GM12874 (cell line): Measurements from ENCODE around the gene AMHR2.

Experiments
- CTCF ChIP-seq: IDR thresholded peaks from 2 replicates; pipeline ENCODE4 v1.5.1; 2011; ENCODE audit warnings: low read depth, mild to moderate bottlenecking, control low read depth, low read length, moderate library complexity; ENCODE audit not compliant: insufficient read depth

AMHR2 gene

GRCh38 chr12:53380794-53381730 is 42.6 kb upstream of the AMHR2 start:
- no peak for TF ChIP-seq CTCF

GRCh38 chr12:53381731-53382630 is 41.7 kb upstream of the AMHR2 start:
- peak; percentile 58 for TF ChIP-seq CTCF

GRCh38 chr12:53383258-53383657 is 40.4 kb upstream of the AMHR2 start:
- TF ChIP-seq CTCF, result no peak

- TF ChIP-seq CTCF, result no peak
Measured at GRCh38 chr12:53388932-53389331, 34.7 kb upstream of the AMHR2 start.

GRCh38 chr12:53389702-53390101 is 34.0 kb upstream of the AMHR2 start:
- TF ChIP-seq CTCF, result no peak

- no peak for TF ChIP-seq CTCF
Measured at GRCh38 chr12:53391724-53392123, 31.9 kb upstream of the AMHR2 start.

- no peak for TF ChIP-seq CTCF
Measured at GRCh38 chr12:53399896-53400295, 23.8 kb upstream of the AMHR2 start.
